Smooth muscle cell (in vitro differentiated cells): Measurements from ENCODE around the gene FDX1. TPM values are rescaled to one million over a fixed set of nuclear protein-coding genes. Genes with fewer than 3 reads are reported as not detected.
A peak's percentile ranks its signal among the peaks of the same experiment; 100 is the strongest.

Experiments
- DNase-seq: peaks from one replicate; lab custom pipeline; 2025; ENCODE audit not compliant: unreplicated experiment; lab: John Stamatoyannopoulos, UW
- H2AFZ ChIP-seq: fragments of 200-600 bp; sonication (generic); 2 replicates; pipeline ENCODE4 v1.6.0; 2016; ENCODE audit warnings: antibody characterized with exemption, low read depth, mild to moderate bottlenecking
- H3F3A ChIP-seq: fragments of 200-600 bp; sonication (generic); 2 replicates; pipeline ENCODE4 v1.6.0; 2017; ENCODE audit warnings: antibody characterized with exemption, low read depth
- H3K27ac ChIP-seq: fragments of 200-600 bp; sonication (generic); 2 replicates; pipeline ENCODE4 v1.5.1; 2016; ENCODE audit warnings: low read depth, mild to moderate bottlenecking
- H3K27me3 ChIP-seq: fragments of 200-600 bp; sonication (generic); 2 replicates; pipeline ENCODE4 v1.6.1; 2016; ENCODE audit warnings: low read depth, mild to moderate bottlenecking
- H3K36me3 ChIP-seq: fragments of 200-600 bp; sonication (generic); 2 replicates; pipeline ENCODE4 v1.5.1; 2016; ENCODE audit warnings: low read depth
- H3K4me1 ChIP-seq: fragments of 200-600 bp; sonication (generic); 2 replicates; pipeline ENCODE4 v1.5.1; 2016; ENCODE audit warnings: low read depth
- H3K4me2 ChIP-seq: fragments of 200-600 bp; sonication (generic); 2 replicates; pipeline ENCODE4 v1.6.0; 2016; ENCODE audit warnings: mild to moderate bottlenecking
- H3K4me3 ChIP-seq: fragments of 200-600 bp; sonication (generic); 2 replicates; pipeline ENCODE4 v1.5.1; 2016; ENCODE audit warnings: mild to moderate bottlenecking
- H3K79me2 ChIP-seq: fragments of 200-600 bp; sonication (generic); 2 replicates; pipeline ENCODE4 v1.6.0; 2016; ENCODE audit warnings: low read depth, mild to moderate bottlenecking
- H3K9ac ChIP-seq: fragments of 200-600 bp; sonication (generic); 2 replicates; pipeline ENCODE4 v1.6.0; 2016; ENCODE audit warnings: low read depth
- H3K9me3 ChIP-seq: fragments of 200-600 bp; sonication (generic); replicated peaks from 2 replicates; pipeline ENCODE4 v1.5.1; 2016; ENCODE audit warnings: low read depth
- H4K20me1 ChIP-seq: fragments of 200-600 bp; sonication (generic); 2 replicates; pipeline ENCODE4 v1.6.0; 2016; ENCODE audit warnings: low read depth
- WGBS: methylation state at CpG from one replicate; pipeline ENCODE4 v1.1.7; 2016; ENCODE audit warnings: low lambda C conversion rate; 5-methylcytosine and 5-hydroxymethylcytosine counted together
- polyA plus RNA-seq: library from polyadenylated mRNA; unstranded; fragments of >200 nt; fragmentation: Nextera tagmentation; extraction: Ambion mirVana; gene quantifications from 2 replicates; pipeline ENCODE4 v1.2.1, GENCODE V29; 2016
- total RNA-seq: library from RNA; depleted of rRNA; stranded (reverse); fragments of >200 nt; gene quantifications from 2 replicates; pipeline ENCODE4 v1.2.3, GENCODE V29; 2014
- TF ChIP-seq, protein P1 (sequence below): fragments of 200-600 bp; sonication (generic); IDR thresholded peaks from 2 replicates; pipeline ENCODE4 v1.5.1; 2017; ENCODE audit warnings: borderline replicate concordance, mild to moderate bottlenecking, antibody characterized with exemption; ENCODE audit not compliant: insufficient read depth, poor library complexity, severe bottlenecking

FDX1 gene
- total and polyA plus RNA-seq, 2 experiments from 2014 or later = 6.7 to 8.5 TPM

DNA sequence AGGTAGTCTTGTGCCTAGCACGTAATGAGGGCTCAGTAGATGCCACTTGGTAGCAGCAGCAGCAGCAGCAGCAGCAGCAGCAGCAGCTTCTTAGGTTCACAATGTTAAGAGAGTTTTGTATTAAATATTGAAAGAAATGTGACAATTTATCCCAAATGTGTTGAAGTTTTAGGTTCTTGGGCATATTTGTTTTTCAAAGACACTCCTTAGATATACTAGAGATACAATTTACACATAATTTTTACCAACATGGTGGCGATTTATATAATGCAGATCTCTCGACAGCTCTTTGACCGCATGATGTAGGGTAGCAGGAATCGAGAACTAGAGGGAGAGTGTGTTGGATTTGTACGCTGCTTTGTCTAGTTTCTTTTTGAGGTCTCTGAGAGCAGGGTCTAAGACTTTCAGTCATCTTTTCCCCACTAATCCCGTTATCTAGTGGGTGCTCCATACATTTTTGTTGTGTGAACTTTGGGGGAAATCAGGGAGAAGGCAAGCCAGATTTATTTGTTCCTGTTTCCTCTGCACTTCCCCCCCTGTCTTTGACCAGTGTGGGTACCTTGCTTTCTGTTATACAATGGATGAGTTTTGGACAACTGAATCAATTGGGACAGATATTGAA lies 1.4 kb downstream of the FDX1 start:
- no peak for DNase-seq

DNA sequence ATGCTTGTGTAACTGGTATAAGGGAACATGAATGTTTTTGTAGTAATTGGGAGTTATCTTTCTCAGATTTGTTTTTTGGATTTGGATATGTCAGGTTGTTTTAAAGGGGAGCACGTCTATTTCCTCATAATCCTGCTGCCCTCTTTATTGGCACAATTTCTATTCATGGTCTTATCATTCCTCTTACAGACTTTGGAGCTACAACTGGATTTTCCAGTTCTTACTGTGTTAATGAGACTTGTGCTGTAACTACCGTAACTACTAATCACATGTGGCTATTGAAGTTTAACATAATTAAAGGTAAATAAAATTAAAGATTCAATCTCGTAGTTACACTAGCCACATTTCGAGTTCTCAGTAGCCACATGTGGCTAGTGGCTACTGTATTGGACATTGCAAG lies 1.9 kb downstream of the FDX1 start:
- no peak overlapping the region for H3K27ac ChIP-seq
- H3F3A ChIP-seq = peaks cover 8% of the 10 kb centered on the region
- H3K9ac ChIP-seq = peak overlapping the region; percentile 91
- no peaks in the 10 kb centered on the region for H3K36me3 ChIP-seq
- H3K27me3 ChIP-seq = no peaks in the 10 kb centered on the region
- peak overlapping the region; percentile 90 for H3K4me3 ChIP-seq
- H3K79me2 ChIP-seq = peaks cover 60% of the 10 kb centered on the region
- H3K9me3 ChIP-seq = no peaks in the 10 kb centered on the region
- no peak overlapping the region for H2AFZ ChIP-seq
- H3K4me2 ChIP-seq = peak overlapping the region; percentile 93
- H4K20me1 ChIP-seq = peaks cover 50% of the 10 kb centered on the region
- peaks cover 21% of the 10 kb centered on the region for H3K4me1 ChIP-seq
- 59% methylated on average over 4 of the region's 4 CpGs for WGBS
- TF ChIP-seq, protein P1, sequence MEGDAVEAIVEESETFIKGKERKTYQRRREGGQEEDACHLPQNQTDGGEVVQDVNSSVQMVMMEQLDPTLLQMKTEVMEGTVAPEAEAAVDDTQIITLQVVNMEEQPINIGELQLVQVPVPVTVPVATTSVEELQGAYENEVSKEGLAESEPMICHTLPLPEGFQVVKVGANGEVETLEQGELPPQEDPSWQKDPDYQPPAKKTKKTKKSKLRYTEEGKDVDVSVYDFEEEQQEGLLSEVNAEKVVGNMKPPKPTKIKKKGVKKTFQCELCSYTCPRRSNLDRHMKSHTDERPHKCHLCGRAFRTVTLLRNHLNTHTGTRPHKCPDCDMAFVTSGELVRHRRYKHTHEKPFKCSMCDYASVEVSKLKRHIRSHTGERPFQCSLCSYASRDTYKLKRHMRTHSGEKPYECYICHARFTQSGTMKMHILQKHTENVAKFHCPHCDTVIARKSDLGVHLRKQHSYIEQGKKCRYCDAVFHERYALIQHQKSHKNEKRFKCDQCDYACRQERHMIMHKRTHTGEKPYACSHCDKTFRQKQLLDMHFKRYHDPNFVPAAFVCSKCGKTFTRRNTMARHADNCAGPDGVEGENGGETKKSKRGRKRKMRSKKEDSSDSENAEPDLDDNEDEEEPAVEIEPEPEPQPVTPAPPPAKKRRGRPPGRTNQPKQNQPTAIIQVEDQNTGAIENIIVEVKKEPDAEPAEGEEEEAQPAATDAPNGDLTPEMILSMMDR = no peak
- no peak for DNase-seq

More for the DNA sequence above, 1.4 kb downstream of the FDX1 start:
- Histone ChIP-seq H3K9me3 (no peaks in the 10 kb centered on the region), H3K4me3 (peak overlapping the region; percentile 90), H4K20me1 (peaks cover 47% of the 10 kb centered on the region), H3K4me2 (peak overlapping the region; percentile 93), H3K4me1 (peaks cover 21% of the 10 kb centered on the region), H3F3A (peaks cover 8% of the 10 kb centered on the region), H2AFZ (peak overlapping the region; percentile 89), H3K36me3 (no peaks in the 10 kb centered on the region), H3K79me2 (peaks cover 58% of the 10 kb centered on the region), H3K27me3 (no peaks in the 10 kb centered on the region), H3K27ac (peak overlapping the region; percentile 71), H3K9ac (peak overlapping the region; percentile 91)
- TF ChIP-seq, protein P1 = no peak
- 41% methylated on average over 7 of the region's 7 CpGs for WGBS

DNA sequence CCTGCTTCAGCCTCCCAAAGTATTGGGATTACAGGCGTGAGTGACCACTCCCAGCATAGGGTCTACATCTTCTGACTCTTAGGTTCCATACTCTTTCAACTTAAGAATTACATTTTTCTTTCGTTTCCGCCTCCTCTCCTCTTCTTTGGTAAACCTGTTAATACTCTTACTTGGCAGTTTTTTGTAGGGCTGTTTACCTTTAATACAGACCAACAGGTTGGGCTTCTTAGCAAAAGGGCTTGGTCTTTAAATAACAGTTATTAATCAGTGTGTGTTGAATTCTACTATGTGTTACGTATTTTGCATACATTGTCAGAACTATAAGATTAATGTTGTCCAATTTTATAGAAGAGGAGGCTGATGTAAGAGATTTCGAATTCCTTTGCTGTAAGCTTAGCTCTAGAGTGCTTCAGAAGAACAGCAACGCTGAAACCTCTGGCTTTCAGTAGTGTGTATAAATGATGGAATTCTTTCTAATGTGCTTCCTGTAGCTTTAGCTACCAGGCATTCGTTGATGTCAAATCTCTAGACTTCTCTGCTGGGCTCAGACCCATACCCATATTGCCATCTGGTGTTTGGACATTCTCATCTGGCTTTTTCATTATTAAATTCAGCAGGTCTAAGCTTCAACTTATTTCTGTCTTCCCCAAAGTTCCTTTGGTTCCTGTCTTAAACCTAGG lies 3.1 kb downstream of the FDX1 start:
- no peak for DNase-seq
- Histone ChIP-seq H3K36me3 (no peaks in the 10 kb centered on the region), H3K79me2 (peaks cover 70% of the 10 kb centered on the region), H3K9ac (peak overlapping the region; percentile 4), H3K27me3 (no peaks in the 10 kb centered on the region), H3K4me2 (peak overlapping the region; percentile 93), H3K9me3 (no peaks in the 10 kb centered on the region), H3K4me3 (peak overlapping the region; percentile 90), H3F3A (peaks cover 8% of the 10 kb centered on the region), H3K4me1 (peaks cover 21% of the 10 kb centered on the region), H4K20me1 (peaks cover 55% of the 10 kb centered on the region), H2AFZ (no peak overlapping the region), H3K27ac (peak overlapping the region; percentile 33)
- WGBS = 70% methylated on average over 7 of the region's 7 CpGs
- TF ChIP-seq, protein P1 = no peak
